ENCODE results near the gene PLEKHA7. TPM values are rescaled to one million over a fixed set of nuclear protein-coding genes. Genes with fewer than 3 reads are reported as not detected.

PLEKHA7 gene
- total RNA-seq, 1 experiment from 2014 or later = 13.0 TPM

DNA sequence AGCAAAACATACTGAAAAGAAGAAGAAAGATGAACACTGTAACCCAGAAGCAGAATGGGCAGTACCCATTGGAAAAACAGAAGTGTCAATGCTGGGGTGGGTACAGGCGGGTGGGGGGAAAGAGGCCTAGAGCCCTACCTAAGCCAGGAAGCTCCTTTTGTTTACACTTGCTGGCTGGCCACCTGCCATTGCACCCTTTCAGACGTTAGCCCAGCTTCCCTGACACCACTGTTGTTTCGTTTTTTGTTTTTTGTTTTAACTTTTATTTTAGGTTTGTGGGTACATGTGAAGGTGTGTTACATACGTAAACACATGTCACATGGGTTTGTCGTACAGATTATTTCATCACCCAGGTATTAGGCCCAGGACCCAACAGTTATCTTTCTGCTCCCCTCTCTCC is 55.4 kb downstream of the PLEKHA7 start:
- H3K36me3 Mint-ChIP-seq = no peaks in the 10 kb centered on the region
- TF ChIP-seq MXD4 (CRISPR knock-in tag; IDR thresholded peaks at IDR 0.05; ENCODE audit: borderline replicate concordance) (no peak), ZNF671 (CRISPR knock-in tag; IDR thresholded peaks at IDR 0.05) (no peak), TCF7 (CRISPR knock-in tag; IDR thresholded peaks at IDR 0.05; ENCODE audit: low read depth) (no peak), RELA (CRISPR knock-in tag; IDR thresholded peaks at IDR 0.05; ENCODE audit: borderline replicate concordance) (no peak), RORB (CRISPR knock-in tag; IDR thresholded peaks at IDR 0.05) (no peak), TEAD4 (CRISPR knock-in tag; IDR thresholded peaks at IDR 0.05) (no peak), SMAD3 (CRISPR knock-in tag; IDR thresholded peaks at IDR 0.05; ENCODE audit: borderline replicate concordance) (no peak)
- TF ChIP-seq, protein P1, sequence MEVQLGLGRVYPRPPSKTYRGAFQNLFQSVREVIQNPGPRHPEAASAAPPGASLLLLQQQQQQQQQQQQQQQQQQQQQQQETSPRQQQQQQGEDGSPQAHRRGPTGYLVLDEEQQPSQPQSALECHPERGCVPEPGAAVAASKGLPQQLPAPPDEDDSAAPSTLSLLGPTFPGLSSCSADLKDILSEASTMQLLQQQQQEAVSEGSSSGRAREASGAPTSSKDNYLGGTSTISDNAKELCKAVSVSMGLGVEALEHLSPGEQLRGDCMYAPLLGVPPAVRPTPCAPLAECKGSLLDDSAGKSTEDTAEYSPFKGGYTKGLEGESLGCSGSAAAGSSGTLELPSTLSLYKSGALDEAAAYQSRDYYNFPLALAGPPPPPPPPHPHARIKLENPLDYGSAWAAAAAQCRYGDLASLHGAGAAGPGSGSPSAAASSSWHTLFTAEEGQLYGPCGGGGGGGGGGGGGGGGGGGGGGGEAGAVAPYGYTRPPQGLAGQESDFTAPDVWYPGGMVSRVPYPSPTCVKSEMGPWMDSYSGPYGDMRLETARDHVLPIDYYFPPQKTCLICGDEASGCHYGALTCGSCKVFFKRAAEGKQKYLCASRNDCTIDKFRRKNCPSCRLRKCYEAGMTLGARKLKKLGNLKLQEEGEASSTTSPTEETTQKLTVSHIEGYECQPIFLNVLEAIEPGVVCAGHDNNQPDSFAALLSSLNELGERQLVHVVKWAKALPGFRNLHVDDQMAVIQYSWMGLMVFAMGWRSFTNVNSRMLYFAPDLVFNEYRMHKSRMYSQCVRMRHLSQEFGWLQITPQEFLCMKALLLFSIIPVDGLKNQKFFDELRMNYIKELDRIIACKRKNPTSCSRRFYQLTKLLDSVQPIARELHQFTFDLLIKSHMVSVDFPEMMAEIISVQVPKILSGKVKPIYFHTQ (CRISPR knock-in tag; IDR thresholded peaks at IDR 0.05) = no peak
- TF ChIP-seq, protein P2, sequence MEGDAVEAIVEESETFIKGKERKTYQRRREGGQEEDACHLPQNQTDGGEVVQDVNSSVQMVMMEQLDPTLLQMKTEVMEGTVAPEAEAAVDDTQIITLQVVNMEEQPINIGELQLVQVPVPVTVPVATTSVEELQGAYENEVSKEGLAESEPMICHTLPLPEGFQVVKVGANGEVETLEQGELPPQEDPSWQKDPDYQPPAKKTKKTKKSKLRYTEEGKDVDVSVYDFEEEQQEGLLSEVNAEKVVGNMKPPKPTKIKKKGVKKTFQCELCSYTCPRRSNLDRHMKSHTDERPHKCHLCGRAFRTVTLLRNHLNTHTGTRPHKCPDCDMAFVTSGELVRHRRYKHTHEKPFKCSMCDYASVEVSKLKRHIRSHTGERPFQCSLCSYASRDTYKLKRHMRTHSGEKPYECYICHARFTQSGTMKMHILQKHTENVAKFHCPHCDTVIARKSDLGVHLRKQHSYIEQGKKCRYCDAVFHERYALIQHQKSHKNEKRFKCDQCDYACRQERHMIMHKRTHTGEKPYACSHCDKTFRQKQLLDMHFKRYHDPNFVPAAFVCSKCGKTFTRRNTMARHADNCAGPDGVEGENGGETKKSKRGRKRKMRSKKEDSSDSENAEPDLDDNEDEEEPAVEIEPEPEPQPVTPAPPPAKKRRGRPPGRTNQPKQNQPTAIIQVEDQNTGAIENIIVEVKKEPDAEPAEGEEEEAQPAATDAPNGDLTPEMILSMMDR (IDR thresholded peaks at IDR 0.05) = no peak
- TF ChIP-seq, protein P3, sequence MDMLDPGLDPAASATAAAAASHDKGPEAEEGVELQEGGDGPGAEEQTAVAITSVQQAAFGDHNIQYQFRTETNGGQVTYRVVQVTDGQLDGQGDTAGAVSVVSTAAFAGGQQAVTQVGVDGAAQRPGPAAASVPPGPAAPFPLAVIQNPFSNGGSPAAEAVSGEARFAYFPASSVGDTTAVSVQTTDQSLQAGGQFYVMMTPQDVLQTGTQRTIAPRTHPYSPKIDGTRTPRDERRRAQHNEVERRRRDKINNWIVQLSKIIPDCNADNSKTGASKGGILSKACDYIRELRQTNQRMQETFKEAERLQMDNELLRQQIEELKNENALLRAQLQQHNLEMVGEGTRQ (CRISPR knock-in tag; IDR thresholded peaks at IDR 0.05) = no peak
- TF ChIP-seq, protein P4, sequence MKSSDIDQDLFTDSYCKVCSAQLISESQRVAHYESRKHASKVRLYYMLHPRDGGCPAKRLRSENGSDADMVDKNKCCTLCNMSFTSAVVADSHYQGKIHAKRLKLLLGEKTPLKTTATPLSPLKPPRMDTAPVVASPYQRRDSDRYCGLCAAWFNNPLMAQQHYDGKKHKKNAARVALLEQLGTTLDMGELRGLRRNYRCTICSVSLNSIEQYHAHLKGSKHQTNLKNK (CRISPR knock-in tag; IDR thresholded peaks at IDR 0.05) = no peak
- TF ChIP-seq, protein P5, sequence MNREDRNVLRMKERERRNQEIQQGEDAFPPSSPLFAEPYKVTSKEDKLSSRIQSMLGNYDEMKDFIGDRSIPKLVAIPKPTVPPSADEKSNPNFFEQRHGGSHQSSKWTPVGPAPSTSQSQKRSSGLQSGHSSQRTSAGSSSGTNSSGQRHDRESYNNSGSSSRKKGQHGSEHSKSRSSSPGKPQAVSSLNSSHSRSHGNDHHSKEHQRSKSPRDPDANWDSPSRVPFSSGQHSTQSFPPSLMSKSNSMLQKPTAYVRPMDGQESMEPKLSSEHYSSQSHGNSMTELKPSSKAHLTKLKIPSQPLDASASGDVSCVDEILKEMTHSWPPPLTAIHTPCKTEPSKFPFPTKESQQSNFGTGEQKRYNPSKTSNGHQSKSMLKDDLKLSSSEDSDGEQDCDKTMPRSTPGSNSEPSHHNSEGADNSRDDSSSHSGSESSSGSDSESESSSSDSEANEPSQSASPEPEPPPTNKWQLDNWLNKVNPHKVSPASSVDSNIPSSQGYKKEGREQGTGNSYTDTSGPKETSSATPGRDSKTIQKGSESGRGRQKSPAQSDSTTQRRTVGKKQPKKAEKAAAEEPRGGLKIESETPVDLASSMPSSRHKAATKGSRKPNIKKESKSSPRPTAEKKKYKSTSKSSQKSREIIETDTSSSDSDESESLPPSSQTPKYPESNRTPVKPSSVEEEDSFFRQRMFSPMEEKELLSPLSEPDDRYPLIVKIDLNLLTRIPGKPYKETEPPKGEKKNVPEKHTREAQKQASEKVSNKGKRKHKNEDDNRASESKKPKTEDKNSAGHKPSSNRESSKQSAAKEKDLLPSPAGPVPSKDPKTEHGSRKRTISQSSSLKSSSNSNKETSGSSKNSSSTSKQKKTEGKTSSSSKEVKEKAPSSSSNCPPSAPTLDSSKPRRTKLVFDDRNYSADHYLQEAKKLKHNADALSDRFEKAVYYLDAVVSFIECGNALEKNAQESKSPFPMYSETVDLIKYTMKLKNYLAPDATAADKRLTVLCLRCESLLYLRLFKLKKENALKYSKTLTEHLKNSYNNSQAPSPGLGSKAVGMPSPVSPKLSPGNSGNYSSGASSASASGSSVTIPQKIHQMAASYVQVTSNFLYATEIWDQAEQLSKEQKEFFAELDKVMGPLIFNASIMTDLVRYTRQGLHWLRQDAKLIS (CRISPR knock-in tag; IDR thresholded peaks at IDR 0.05; ENCODE audit: borderline replicate concordance) = no peak
- TF ChIP-seq, protein P6, sequence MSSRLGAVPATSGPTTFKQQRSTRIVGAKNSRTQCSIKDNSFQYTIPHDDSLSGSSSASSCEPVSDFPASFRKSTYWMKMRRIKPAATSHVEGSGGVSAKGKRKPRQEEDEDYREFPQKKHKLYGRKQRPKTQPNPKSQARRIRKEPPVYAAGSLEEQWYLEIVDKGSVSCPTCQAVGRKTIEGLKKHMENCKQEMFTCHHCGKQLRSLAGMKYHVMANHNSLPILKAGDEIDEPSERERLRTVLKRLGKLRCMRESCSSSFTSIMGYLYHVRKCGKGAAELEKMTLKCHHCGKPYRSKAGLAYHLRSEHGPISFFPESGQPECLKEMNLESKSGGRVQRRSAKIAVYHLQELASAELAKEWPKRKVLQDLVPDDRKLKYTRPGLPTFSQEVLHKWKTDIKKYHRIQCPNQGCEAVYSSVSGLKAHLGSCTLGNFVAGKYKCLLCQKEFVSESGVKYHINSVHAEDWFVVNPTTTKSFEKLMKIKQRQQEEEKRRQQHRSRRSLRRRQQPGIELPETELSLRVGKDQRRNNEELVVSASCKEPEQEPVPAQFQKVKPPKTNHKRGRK (CRISPR knock-in tag; IDR thresholded peaks at IDR 0.05; ENCODE audit: borderline replicate concordance) = no peak
- TF ChIP-seq, protein P7, sequence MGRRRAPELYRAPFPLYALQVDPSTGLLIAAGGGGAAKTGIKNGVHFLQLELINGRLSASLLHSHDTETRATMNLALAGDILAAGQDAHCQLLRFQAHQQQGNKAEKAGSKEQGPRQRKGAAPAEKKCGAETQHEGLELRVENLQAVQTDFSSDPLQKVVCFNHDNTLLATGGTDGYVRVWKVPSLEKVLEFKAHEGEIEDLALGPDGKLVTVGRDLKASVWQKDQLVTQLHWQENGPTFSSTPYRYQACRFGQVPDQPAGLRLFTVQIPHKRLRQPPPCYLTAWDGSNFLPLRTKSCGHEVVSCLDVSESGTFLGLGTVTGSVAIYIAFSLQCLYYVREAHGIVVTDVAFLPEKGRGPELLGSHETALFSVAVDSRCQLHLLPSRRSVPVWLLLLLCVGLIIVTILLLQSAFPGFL (CRISPR knock-in tag; IDR thresholded peaks at IDR 0.05; ENCODE audit: borderline replicate concordance) = no peak
- 0 out of 2 replicates have a peak, but pooled peaks cover 4% of the 10 kb centered on the region for H3K9me3 Mint-ChIP-seq
- ChIA-PET POLR2A (no interaction called here), CTCF (interaction anchor here (1.2 to 1.8 kb wide), 2 partner anchors 13 to 56 kb away, joined by 3 to 6 read pairs; no protein-coding TSS in a partner anchor)
- H3K4me1 Mint-ChIP-seq = peaks cover 36% of the 10 kb centered on the region
- DNase-seq (ENCODE audit: low spot score) (no peak), ATAC-seq (no peak)
- H3K27ac Mint-ChIP-seq = no peak overlapping the region
- no peaks in the 10 kb centered on the region for H3K27me3 Mint-ChIP-seq (ENCODE audit: low read depth)
- no peak overlapping the region for H3K4me3 Mint-ChIP-seq

Measured in WTC11 (cell line).